ENCODE data around the gene TBCD.

TBCD gene

GRCh38 chr17:82751571-82752370, at the start of gene TBCD:
TBCD (plus strand) TSS chr17:82752065; CDS start chr17:82752194, 129 bp downstream.
- DNase-seq (ENCODE audit: low read depth, low spot score): no peak

GRCh38 chr17:82702231-82702927, 49.5 kb upstream of the TBCD start:
- no peak for DNase-seq (ENCODE audit: low read depth, low spot score)

GRCh38 chr17:82703036-82703745, 48.7 kb upstream of the TBCD start:
- DNase-seq (ENCODE audit: low read depth, low spot score): no peak

GRCh38 chr17:82703935-82704865, 47.7 kb upstream of the TBCD start:
- no peak for DNase-seq (ENCODE audit: low read depth, low spot score)

GRCh38 chr17:82704886-82705285, 47.0 kb upstream of the TBCD start:
- no peak for DNase-seq (ENCODE audit: low read depth, low spot score)

- DNase-seq (ENCODE audit: low read depth, low spot score): no peak
These were observed 46.1 kb upstream of the TBCD start for GRCh38 chr17:82705756-82706155.

GRCh38 chr17:82709024-82709675, 42.7 kb upstream of the TBCD start:
- no peak for DNase-seq (ENCODE audit: low read depth, low spot score)

GRCh38 chr17:82709676-82710498, 42.0 kb upstream of the TBCD start:
- no peak for DNase-seq (ENCODE audit: low read depth, low spot score)

GRCh38 chr17:82710499-82711232, 41.2 kb upstream of the TBCD start:
- DNase-seq (ENCODE audit: low read depth, low spot score): no peak

GRCh38 chr17:82713071-82713723, 38.7 kb upstream of the TBCD start:
- no peak for DNase-seq (ENCODE audit: low read depth, low spot score)

GRCh38 chr17:82716203-82717010, 35.5 kb upstream of the TBCD start, which contains the start of gene FN3KRP:
FN3KRP (plus strand) TSS chr17:82716706; CDS start chr17:82716756, 50 bp downstream.
- no peak for DNase-seq (ENCODE audit: low read depth, low spot score)

- DNase-seq (ENCODE audit: low read depth, low spot score): no peak
These were observed 32.7 kb upstream of the TBCD start for GRCh38 chr17:82718986-82719685.

GRCh38 chr17:82720204-82720603, 31.7 kb upstream of the TBCD start:
- no peak for DNase-seq (ENCODE audit: low read depth, low spot score)

GRCh38 chr17:82722341-82723013, 29.4 kb upstream of the TBCD start:
- DNase-seq (ENCODE audit: low read depth, low spot score): no peak

- no peak for DNase-seq (ENCODE audit: low read depth, low spot score)
These were observed 28.6 kb upstream of the TBCD start for GRCh38 chr17:82723169-82723807.

- DNase-seq (ENCODE audit: low read depth, low spot score): no peak
These were observed 25.4 kb upstream of the TBCD start for GRCh38 chr17:82726427-82726826.

All from iPS DF 19.7 (cell line).